HG02571 (cell line): ENCODE measurements around the gene RAB11FIP3.

Experiments used
- ATAC-seq: cut with Tn5 transposase; IDR thresholded peaks from one replicate; pipeline ENCODE4 v1.9.1; 2021; ENCODE audit warnings: mild to moderate bottlenecking, moderate library complexity; ENCODE audit not compliant: unreplicated experiment

The RAB11FIP3 gene

GRCh38 chr16:529012-529575 is 103.6 kb downstream of the RAB11FIP3 start:
- ATAC-seq, result no peak

GRCh38 chr16:530111-530817 is 104.8 kb downstream of the RAB11FIP3 start:
- ATAC-seq, result no peak

- no peak for ATAC-seq
Measured at GRCh38 chr16:531494-532125, 106.2 kb downstream of the RAB11FIP3 start.

GRCh38 chr16:533391-534123 is 108.1 kb downstream of the RAB11FIP3 start:
- ATAC-seq, result no peak

- ATAC-seq, result no peak
Measured at GRCh38 chr16:534135-534534, 108.7 kb downstream of the RAB11FIP3 start.

- no peak for ATAC-seq
Measured at GRCh38 chr16:534856-535445, 109.5 kb downstream of the RAB11FIP3 start.

GRCh38 chr16:535446-536405 is 110.3 kb downstream of the RAB11FIP3 start:
- no peak for ATAC-seq

- no peak for ATAC-seq
Measured at GRCh38 chr16:536746-537145, 111.3 kb downstream of the RAB11FIP3 start.

- ATAC-seq, result no peak
Measured at GRCh38 chr16:537415-538335, 112.2 kb downstream of the RAB11FIP3 start.

- ATAC-seq, result no peak
Measured at GRCh38 chr16:539901-540530, 114.6 kb downstream of the RAB11FIP3 start.

GRCh38 chr16:540645-541340 is 115.3 kb downstream of the RAB11FIP3 start:
- no peak for ATAC-seq

GRCh38 chr16:543301-544164 is 118.1 kb downstream of the RAB11FIP3 start:
- ATAC-seq, result no peak

- ATAC-seq, result no peak
Measured at GRCh38 chr16:544517-544916, 119.1 kb downstream of the RAB11FIP3 start.

GRCh38 chr16:546909-547770 is 121.7 kb downstream of the RAB11FIP3 start:
- ATAC-seq, result no peak

GRCh38 chr16:548586-548985 is 123.1 kb downstream of the RAB11FIP3 start:
- no peak for ATAC-seq
